Measurements from ENCODE around the gene STK40.

STK40 gene

DNA sequence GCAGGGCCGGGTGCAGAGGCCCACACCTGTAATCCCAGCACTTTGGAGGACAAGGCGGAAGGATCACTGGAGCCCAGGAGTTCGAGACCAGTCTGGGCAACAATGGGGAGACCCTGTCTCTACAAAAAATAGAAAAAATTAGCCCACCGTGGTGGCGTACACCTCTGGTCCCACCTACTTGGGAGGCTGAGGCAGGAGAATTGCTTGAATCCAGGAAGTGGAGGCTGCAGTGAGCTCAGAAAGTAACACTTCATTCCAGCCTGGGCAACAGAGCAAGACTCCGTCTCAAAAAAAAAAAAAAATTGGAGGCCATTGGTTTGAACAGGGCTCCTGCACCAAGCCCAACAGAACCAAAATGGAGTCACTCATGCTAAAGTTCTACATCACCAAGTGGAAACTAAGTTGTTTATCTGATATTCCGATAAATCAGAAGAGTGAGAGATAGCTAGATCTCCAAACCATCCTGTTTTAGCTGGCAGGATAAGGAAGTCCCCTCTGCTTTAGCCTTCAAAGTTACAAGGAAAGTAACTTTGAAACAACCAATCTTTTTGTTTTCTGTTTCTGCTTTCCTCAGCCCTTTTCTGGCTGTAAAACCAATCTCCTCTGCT is 12.8 kb upstream of the STK40 start:
- no peak overlapping the region for H3K4me3 ChIP-seq (ENCODE audit: low read length)
- TF ChIP-seq CTCF (conservative IDR thresholded peaks at IDR 0.05; ENCODE audit: low read length) = no peak
- no peak for DNase-seq (ENCODE audit: low read depth)

DNA sequence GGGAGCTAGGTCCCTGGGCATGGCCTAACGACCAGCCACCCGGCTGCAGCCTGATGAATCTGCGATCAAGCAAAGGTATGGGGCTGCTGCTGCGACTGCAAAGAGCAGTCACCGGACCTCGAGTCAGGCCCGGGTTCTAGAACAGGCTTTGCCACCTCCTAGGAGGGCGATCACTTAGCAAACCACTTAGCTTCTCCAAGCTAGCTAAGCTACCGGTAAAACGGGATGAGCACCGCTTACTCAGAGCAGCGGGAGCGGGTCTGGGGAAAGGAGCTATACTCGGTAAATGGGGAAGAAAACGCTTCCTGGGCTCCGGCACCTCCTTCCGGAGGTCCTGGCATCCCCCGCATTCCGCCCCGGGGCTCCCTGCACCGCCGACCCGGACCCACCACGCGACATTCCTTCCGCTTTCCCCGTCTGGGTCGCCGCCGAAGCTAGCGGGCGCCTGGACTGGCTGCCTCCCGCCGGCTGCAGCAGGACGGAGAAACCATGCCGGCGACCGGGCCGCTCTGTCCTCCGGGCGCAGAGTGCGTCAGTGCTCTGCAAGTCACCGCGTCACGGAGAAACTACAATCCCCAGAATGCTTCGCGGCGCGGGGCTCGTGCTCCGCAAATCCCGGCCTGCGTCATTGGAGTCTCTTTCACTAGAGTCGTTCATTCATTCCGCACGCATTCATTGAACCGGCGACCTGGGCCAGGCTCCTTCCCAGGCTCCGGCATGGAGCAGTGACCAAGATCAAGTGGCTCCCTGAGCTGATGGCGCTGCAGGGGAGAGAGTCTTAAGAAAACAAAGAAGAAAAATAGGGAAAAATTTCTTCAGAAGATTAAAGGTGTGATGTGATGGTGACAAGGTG is 11.9 kb upstream of the STK40 start, which contains the start of gene LSM10:
LSM10 (minus strand) TSS at position 531 of the 853 bp plus-strand sequence. CDS start 3,779 bp downstream, outside the sequence.
- DNase-seq (ENCODE audit: low read depth) = peak; percentile 89
- TF ChIP-seq CTCF (conservative IDR thresholded peaks at IDR 0.05; ENCODE audit: low read length) = no peak
- H3K4me3 ChIP-seq (ENCODE audit: low read length) = peak within 1 kb of the TSS; percentile 89

GRCh38 chr1:36397083-36397377 is 11.3 kb upstream of the STK40 start:
- peak overlapping the region; percentile 89 for H3K4me3 ChIP-seq (ENCODE audit: low read length)
- DNase-seq (ENCODE audit: low read depth) = no peak
- TF ChIP-seq CTCF (conservative IDR thresholded peaks at IDR 0.05; ENCODE audit: low read length) = no peak

GRCh38 chr1:36396359-36396758 is 10.6 kb upstream of the STK40 start:
- no peak for DNase-seq (ENCODE audit: low read depth)
- no peak overlapping the region for H3K4me3 ChIP-seq (ENCODE audit: low read length)
- TF ChIP-seq CTCF (conservative IDR thresholded peaks at IDR 0.05; ENCODE audit: low read length) = no peak

DNA sequence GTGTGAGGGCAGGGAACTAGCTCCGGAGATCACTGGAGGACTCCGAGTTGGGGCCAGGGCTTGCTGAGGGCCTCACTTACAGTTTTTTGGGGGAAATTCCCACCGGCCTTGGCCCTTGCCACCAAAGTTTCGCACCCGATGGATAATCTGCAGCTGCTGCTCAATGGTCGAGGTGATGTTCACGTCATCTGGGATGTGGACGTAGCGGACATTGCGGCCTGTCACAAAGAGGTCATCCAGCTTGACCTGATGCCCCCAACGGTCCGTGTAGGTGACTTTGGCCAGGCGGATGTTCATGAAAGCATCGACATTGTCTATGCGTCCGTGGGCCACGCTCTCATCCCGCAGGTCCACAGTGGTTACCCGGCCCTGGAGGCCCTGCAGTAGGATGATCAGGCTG is 8.0 kb upstream of the STK40 start:
- H3K4me3 ChIP-seq (ENCODE audit: low read length) = no peak overlapping the region
- no peak for TF ChIP-seq CTCF (conservative IDR thresholded peaks at IDR 0.05; ENCODE audit: low read length)
- DNase-seq (ENCODE audit: low read depth) = no peak

DNA sequence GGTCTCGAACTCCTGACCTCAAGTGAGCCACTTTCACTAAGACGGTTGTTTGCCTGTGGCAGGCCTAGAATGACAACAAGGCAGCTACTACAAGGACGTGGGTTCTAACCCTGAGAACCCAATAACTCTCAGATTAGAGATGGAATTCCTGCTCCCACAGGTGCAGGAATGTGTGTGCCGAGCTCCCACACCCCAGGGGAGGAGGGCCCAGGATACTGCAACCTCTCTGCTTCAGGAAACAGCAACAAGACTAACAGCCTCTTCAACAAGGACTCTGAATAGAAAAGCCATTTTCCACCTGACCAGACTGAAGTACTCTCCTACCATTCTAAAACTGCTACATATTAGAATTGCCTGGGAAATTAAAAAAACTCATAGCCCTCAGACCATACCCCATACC is 7.1 kb upstream of the STK40 start:
- no peak for DNase-seq (ENCODE audit: low read depth)
- no peak for TF ChIP-seq CTCF (conservative IDR thresholded peaks at IDR 0.05; ENCODE audit: low read length)
- H3K4me3 ChIP-seq (ENCODE audit: low read length) = no peak overlapping the region

- no peak overlapping the region for H3K4me3 ChIP-seq (ENCODE audit: low read length)
- TF ChIP-seq CTCF (conservative IDR thresholded peaks at IDR 0.05; ENCODE audit: low read length) = no peak
- DNase-seq (ENCODE audit: low read depth) = no peak
Observed at GRCh38 chr1:36391271-36391670, 5.5 kb upstream of the STK40 start.

Data from AG10803 (cell line).